ENCODE data around the gene RPS6KA4.

The RPS6KA4 gene

DNA sequence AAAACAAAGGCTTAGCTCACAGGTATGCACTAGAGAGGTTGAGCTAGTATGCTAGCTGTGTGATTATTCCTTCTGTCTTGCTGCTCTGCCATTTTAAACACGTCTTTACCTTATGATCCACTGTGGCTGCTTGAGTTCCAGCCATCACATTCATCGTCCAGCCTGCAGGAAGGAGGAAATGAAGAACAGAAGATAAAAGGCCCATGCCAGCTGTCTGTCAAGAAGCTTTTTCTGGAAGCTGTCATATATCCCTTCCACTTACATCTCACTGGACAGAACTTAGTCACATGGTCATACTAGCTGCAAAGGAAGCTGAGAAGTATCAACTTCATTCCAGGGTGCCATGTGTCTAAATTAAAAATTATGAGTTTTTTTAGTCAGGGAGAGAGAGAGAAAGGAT is 31.6 kb upstream of the RPS6KA4 start:
- no peak for DNase-seq (ENCODE audit: low spot score)

GRCh38 chr11:64327993-64328392 is 31.0 kb upstream of the RPS6KA4 start:
- DNase-seq (ENCODE audit: low spot score), result no peak

- DNase-seq (ENCODE audit: low spot score), result no peak
These were observed 28.1 kb upstream of the RPS6KA4 start for GRCh38 chr11:64330888-64331287.

DNA sequence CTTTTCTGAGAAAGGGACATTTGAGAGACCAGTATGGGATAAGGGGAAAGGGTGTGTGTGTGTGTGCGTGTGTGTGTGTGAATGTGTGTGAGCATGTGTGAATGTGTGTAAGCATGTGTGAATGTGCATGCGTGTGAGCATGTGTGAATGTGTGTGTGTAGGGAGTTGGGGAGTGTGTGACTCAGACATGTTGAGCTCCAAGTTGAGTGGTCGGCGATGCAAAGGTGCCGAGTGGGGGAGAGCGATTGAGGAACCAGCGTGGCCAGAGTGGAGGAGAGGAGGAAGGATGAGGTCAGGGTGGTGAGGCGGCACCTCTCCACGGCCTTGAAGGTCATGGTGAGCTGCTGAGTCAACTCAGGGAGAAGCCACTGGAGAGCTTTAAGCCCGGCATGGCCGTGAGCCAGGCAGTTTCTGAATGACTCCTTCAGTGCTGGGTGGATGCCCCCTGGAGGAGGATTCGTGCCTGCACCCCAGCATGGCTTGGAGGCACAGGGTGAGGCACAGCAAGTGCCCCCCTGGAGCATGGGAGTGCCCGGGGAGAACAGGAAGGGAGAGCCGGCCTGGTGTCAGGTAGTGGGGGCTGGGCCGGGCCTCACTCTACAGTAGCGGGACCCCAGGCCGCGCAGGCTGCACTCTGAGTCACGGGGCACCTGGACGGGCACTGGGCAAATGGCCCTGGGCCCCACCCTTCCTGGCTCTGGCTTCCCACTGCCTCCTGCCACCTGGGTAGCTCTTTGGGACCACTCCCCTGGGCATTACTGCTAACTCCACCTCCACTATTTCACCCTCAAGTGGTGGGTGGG is 27.2 kb upstream of the RPS6KA4 start:
- DNase-seq (ENCODE audit: low spot score), result peak; percentile 79

DNA sequence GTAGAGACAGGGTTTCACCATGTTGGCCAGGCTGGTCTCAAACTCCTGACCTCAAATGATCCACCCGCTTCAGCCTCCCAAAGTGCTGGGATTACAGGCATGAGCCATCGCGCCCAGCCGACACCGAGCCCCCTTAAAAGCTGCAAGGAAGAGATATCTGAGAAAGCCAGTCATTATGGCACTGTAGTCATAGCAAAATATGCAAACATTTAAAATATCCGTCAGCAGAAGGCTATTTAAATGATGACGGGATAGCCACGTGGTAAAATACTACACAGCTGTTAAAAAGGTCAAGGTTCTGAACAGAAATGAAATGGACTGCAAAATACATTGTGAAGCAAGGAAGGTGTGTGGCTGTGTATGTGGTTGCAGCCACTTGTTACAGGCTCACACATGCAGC is 25.4 kb upstream of the RPS6KA4 start:
- DNase-seq (ENCODE audit: low spot score), result no peak

GRCh38 chr11:64334764-64335735 is 23.9 kb upstream of the RPS6KA4 start:
- DNase-seq (ENCODE audit: low spot score), result no peak

DNA sequence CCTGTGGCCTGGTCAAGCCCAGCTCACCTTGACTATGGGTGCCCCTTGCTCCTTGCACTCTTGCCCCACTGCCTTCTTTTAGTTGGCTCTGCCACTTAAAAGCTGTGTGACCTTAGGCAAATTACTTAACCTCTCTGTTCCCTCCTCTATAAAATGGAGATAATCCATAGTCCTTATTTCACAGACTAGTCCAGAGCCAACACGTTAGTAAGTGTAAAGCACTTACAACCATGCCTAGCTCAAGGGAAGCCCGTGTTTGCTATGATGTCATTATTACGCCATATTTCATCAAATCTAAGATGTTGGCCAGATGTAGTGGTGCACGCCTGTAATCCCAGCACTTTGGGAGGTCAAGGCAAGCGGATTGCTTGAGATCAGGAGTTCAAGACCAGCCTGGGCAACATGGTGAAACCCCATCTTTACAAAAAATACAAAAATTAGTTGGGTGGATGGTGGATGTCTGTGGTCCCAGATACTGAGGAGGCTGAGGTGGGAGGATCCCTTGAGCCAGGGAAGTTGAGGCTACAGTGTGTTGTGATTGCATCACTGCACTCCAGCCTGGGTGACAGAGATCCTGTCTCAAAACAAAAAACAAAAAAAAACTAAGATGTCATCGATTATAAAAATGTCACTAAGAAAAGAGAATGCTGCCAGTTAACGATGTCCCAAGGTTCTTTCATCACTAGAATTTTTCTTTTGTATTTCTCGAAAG is 21.3 kb upstream of the RPS6KA4 start:
- DNase-seq (ENCODE audit: low spot score), result no peak

DNA sequence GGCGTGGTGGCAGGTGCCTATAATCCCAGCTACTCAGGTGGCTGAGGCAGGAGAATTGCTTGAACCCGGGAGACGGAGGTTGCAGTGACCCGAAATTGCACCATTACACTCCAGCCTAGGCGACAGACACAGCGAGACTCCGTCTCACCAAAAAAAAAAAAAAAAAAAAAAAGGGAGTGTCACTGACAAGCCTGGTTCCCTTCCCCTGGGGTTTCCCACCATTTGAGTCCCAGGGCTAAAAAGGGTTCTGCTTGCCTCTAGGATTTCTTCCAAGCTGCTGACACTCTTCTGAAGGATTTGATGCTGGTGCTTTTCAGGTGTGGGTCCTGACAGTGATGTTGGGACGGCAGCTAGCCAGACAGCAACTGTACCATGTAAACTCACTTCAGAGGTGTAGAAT is 20.2 kb upstream of the RPS6KA4 start:
- no peak for DNase-seq (ENCODE audit: low spot score)

DNA sequence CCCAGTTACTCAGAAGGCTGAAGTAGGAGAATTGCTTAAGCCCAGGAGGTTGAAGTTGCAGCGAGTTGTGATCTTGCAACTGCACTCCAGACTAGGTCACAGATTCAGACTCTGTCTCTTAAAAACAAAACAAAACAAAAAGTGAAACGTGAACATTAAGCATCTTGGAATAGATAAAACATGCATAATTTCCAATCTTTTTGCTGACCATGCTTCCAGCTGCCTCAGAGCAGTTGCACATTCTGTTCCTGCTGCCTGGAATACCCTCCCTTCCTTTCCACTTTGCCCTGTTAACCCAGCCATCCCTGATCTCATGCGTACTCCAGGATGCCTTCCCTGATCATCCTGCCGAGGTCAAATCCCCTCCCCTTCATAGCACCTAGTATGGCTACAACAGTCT is 19.7 kb upstream of the RPS6KA4 start:
- no peak for DNase-seq (ENCODE audit: low spot score)

DNA sequence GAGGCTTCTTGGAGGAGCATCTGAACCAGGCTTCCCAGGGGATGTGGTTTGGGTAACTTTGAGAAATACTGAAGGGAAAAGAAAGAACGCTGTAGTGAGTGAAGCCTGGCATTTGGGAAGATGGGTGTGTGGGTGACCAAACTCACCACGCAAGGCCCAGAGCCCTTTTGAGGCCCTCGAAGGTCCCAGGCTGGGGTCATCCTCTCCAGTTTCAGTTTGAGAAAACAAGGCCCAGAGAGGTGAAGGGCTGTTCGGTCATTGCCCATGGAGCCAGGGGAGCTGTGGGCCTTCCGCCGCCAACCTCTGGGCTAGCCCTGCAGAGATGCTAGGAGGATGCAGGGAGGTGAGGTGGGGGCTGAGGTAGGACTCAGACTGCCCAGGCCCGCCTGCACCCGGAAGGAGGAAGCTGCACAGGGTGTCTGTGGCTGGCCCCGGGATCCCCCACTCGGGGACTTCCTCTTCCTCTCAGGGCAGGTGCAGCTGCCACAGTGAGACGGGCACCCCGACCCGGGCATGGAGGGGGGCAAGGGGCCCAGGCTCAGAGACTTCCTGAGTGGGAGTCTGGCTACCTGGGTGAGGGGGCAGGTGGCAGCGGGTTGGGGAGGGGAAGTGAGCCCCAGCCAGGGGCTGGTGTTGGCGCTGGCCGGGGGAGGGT is 19.1 kb upstream of the RPS6KA4 start, which contains the start of gene CCDC88B:
CCDC88B (plus strand) TSS at position 451 of the 655 bp plus-strand sequence; CDS start at position 514, 63 bp downstream.
- DNase-seq (ENCODE audit: low spot score), result peak; percentile 87

- peak; percentile 68 for DNase-seq (ENCODE audit: low spot score)
These were observed 18.2 kb upstream of the RPS6KA4 start for GRCh38 chr11:64340671-64341335.

- DNase-seq (ENCODE audit: low spot score), result no peak
These were observed 17.5 kb upstream of the RPS6KA4 start for GRCh38 chr11:64341429-64341828.

- DNase-seq (ENCODE audit: low spot score), result peak; percentile 90
These were observed 16.8 kb upstream of the RPS6KA4 start for GRCh38 chr11:64341851-64342791.

DNA sequence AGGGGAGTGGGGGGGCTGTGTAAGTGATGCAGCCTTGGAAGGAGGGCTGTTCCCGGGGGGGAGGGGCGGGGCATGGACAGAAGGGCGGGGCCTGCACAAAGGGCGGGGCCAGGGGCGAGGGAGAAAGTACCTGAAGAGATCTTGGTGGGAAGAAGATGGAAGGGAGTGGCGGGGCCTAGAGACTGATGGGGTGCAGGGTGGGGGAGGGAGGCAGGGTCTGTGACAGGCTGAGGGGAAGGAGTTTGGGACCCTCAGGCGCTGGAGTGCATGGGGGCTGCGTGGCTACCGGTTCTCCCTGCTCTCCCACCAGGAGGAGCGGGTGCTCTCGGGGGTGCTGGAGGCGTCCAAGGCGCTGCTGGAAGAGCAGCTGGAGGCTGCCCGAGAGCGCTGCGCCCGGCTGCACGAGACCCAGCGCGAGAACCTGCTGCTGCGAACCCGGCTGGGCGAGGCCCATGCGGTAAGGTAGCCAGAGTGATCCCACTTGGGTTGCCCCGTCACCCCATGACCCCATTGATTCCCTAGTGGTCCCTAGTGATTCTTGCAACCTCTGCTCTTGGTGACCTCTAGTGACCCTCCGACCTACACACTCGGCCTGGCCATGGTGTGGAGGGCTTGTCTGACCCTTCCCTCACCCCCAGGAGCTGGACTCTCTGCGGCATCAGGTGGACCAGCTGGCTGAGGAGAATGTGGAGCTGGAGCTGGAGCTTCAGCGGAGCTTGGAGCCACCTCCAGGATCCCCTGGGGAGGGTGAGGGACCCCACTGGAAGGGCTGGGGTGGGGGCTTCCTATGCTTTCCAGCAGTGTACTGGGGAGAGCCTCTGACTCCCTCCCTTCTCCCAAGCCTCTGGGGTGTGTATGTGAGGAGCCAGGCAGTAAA is 15.9 kb upstream of the RPS6KA4 start:
- no peak for DNase-seq (ENCODE audit: low spot score)

GRCh38 chr11:64343767-64344559 is 15.0 kb upstream of the RPS6KA4 start:
- DNase-seq (ENCODE audit: low spot score), result no peak

DNA sequence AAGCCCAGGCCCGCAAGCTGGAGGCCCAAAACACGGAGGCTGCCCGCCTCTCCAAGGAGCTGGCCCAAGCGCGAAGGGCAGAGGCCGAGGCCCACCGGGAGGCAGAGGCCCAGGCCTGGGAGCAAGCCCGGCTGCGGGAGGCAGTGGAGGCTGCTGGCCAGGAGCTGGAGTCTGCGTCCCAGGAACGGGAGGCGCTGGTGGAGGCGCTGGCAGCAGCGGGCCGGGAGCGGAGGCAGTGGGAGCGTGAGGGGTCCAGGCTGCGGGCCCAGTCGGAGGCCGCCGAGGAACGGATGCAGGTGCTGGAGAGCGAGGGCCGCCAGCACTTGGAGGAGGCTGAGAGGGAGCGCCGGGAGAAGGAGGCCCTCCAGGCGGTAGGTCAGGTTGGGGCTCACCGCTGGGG is 14.2 kb upstream of the RPS6KA4 start:
- no peak for DNase-seq (ENCODE audit: low spot score)

GRCh38 chr11:64347193-64347867 is 11.6 kb upstream of the RPS6KA4 start:
- no peak for DNase-seq (ENCODE audit: low spot score)

Measured in CD4-positive, alpha-beta T cell treated with Interleukin-15 for 4 hours (primary cell).